Left lobe of liver (tissue), 2 donors: ENCODE results near the gene NUBP2. TPM values are rescaled to one million over a fixed set of nuclear protein-coding genes. Genes with fewer than 3 reads are reported as not detected.
A peak's percentile ranks its signal among the peaks of the same experiment; 100 is the strongest.

Experiments
- ATAC-seq: fragments of 200-7000 bp; cut with Tn5 transposase; one replicate; pipeline ENCODE4 v1.9.1; 2020; ENCODE audit warnings: mild to moderate bottlenecking, moderate library complexity
- DNase-seq: peaks from one replicate; pipeline ENCODE4 v3.0.0-alpha.2; 2020; ENCODE audit warnings: low spot score
- total RNA-seq: library from RNA; stranded (reverse); gene quantifications from one replicate; pipeline ENCODE4 v1.2.1, GENCODE V29; 2021
- donor health status: DM: no; HTN: no; CAD: no; lungs with moderate emphysema.
- donor health status: DM: no; HTN: yes; CAD: no.

NUBP2 gene
- total RNA-seq, 1 donor from 2014 or later, result 37.9 TPM

GRCh38 chr16:1800701-1801100 lies 17.9 kb downstream of the NUBP2 start:
- DNase-seq (no peak), ATAC-seq (peak; percentile 11)

GRCh38 chr16:1807626-1808025 lies 24.9 kb downstream of the NUBP2 start:
- DNase-seq, result no peak
- ATAC-seq, result no peak

GRCh38 chr16:1808691-1809090 lies 25.9 kb downstream of the NUBP2 start:
- ATAC-seq, result no peak
- DNase-seq, result no peak

GRCh38 chr16:1809281-1809801 lies 26.6 kb downstream of the NUBP2 start:
- ATAC-seq (peak; percentile 6), DNase-seq (no peak)

GRCh38 chr16:1810106-1810505 lies 27.3 kb downstream of the NUBP2 start:
- ATAC-seq (no peak), DNase-seq (no peak)

- ATAC-seq (no peak), DNase-seq (no peak)
Measured at GRCh38 chr16:1810536-1810935, 27.8 kb downstream of the NUBP2 start.

GRCh38 chr16:1812732-1813163 lies 30.0 kb downstream of the NUBP2 start:
- peak; percentile 88 for ATAC-seq
- peak; percentile 90 for DNase-seq

- DNase-seq (no peak), ATAC-seq (no peak)
Measured at GRCh38 chr16:1815461-1815860, 32.7 kb downstream of the NUBP2 start.

- peak; percentile 85 for DNase-seq
- ATAC-seq, result peak; percentile 43
Measured at GRCh38 chr16:1816396-1817275, 33.9 kb downstream of the NUBP2 start.

GRCh38 chr16:1817276-1817589 lies 34.5 kb downstream of the NUBP2 start:
- DNase-seq, result no peak
- no peak for ATAC-seq

GRCh38 chr16:1817716-1818115 lies 35.0 kb downstream of the NUBP2 start:
- ATAC-seq, result peak; percentile 64
- peak; percentile 79 for DNase-seq

- DNase-seq (no peak), ATAC-seq (peak; percentile 1)
Measured at GRCh38 chr16:1818204-1818872, 35.6 kb downstream of the NUBP2 start.

- DNase-seq (no peak), ATAC-seq (no peak)
Measured at GRCh38 chr16:1818873-1819525, 36.2 kb downstream of the NUBP2 start.

GRCh38 chr16:1819611-1820010 lies 36.9 kb downstream of the NUBP2 start:
- ATAC-seq (no peak), DNase-seq (no peak)

GRCh38 chr16:1820096-1820945 lies 37.6 kb downstream of the NUBP2 start:
- no peak for DNase-seq
- ATAC-seq, result no peak

- ATAC-seq (no peak), DNase-seq (no peak)
Measured at GRCh38 chr16:1820946-1821290, 38.2 kb downstream of the NUBP2 start.

- DNase-seq (no peak), ATAC-seq (no peak)
Measured at GRCh38 chr16:1821861-1822611, 39.3 kb downstream of the NUBP2 start.

GRCh38 chr16:1822801-1823200 lies 40.0 kb downstream of the NUBP2 start:
- ATAC-seq (no peak), DNase-seq (no peak)

GRCh38 chr16:1823821-1824220 lies 41.1 kb downstream of the NUBP2 start:
- ATAC-seq, result peak; percentile 26

GRCh38 chr16:1825381-1825863 lies 42.7 kb downstream of the NUBP2 start:
- ATAC-seq (peak; percentile 30), DNase-seq (peak; percentile 88)

More at GRCh38 chr16:1823821-1824220, 41.1 kb downstream of the NUBP2 start:
- DNase-seq, result no peak
